ENCODE measurements around the gene KRT26.

The KRT26 gene

DNA sequence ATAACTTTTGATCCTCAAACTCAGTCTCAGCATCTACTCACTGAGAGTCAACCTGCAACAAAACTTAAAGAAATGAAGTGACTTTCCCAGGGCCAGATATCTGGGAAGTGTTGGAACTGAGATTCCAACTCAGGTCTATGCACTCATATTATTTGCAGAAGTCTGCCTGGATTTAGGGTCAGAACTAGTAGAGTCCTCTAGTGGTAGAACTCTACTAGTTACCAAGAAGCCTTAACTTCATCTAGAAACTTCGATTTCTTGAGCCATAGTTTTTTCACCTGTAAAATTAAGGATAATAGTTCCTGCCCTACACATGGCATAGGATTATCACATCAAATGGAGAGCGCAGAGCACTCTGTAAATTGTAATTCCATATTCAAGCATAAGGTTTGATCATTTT, 45.1 kb downstream of the KRT26 start:
- no peak for DNase-seq

DNA sequence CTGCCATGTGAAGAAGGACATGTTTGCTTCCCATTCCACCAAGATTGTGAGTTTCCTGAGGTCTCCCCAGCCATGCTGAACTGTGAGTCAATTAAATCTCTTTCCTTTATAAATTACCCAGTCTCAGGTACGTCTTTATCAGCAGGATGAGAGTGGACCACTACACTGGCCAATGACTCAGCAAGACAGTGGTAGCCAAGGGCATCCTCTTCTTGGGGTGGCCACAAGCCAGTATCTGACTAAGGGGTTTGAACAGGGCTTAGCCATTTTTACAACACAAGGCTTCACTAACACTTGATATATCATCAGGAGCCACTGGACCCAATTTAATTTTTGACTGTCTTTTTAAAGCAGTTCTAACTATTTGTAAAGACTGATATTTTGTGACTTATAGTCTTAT, 47.3 kb downstream of the KRT26 start:
- DNase-seq, result no peak

DNA sequence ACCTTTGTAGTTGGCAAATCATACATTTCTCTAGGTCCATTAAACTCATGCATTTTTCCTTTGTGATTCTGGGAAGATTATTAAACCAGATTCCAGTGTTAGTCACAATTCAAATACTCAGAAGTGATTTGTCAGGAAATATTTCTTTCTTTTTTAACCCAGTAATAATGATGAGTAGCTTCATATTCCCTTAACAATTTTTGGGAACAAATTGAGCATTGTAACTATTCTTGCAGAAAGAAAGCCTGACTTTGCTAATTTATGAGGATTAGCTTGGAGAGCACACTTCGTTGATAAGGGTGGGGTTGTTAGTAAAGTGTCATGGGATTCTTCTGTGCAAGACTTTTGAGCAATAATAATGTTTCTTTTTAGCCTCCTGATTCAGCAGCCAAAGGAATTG, 49.8 kb downstream of the KRT26 start:
- DNase-seq, result no peak

GRCh38 chr17:40720899-40721298, 51.1 kb downstream of the KRT26 start:
- DNase-seq, result no peak

GRCh38 chr17:40718930-40719329, 53.1 kb downstream of the KRT26 start:
- no peak for DNase-seq

DNA sequence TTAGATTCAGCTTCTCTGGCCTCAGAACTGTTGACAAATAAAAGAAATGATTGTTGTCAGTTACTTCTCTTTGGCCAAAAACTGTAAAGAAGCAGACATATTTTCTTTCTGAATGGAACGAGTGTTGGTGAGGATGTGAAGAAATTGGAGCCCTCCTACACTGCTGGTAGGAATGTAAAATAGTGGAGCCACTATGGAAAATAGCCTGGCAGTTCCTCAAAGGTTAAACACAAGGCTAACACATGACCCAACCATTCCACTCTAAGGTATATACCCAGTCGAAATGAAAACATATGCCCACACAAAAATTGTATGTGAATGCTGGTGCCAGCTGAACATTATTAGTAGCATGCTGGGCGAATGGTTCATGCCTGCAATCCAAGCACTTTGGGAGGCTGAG, 54.2 kb downstream of the KRT26 start:
- DNase-seq, result no peak

Data from inflammatory macrophage treated with lipopolysaccharide for 1 hour (primary cell).